ENCODE data around the gene IGSF5. TPM values are rescaled to one million over a fixed set of nuclear protein-coding genes. Genes with fewer than 3 reads are reported as not detected.

The IGSF5 gene
- total and polyA plus RNA-seq, 12 donors, result 1.2 to 6.2 (median 4.4) TPM

- TF ChIP-seq CTCF (IDR thresholded peaks at IDR 0.05), result no peak
- Histone ChIP-seq H3K27ac (no peak overlapping the region), H3K36me3 (no peaks in the 10 kb centered on the region), H3K4me1 (peaks cover 0 to 8% (median 0%) of the 10 kb centered on the region in 9 donors), H3K4me3 (no peak overlapping the region), H3K27me3 (no peaks in the 10 kb centered on the region), H3K9me3 (no peaks in the 10 kb centered on the region)
- DNase-seq, result no peak
- intact Hi-C loops (cut with DNase I), result no loop called here
- no peak for ATAC-seq
- 84 to 87% methylated on average over 1 of the region's 1 CpG for WGBS, 2 donors
These were observed 58.4 kb downstream of the IGSF5 start for GRCh38 chr21:39803393-39803792.

- no peak for TF ChIP-seq CTCF (IDR thresholded peaks at IDR 0.05)
These were observed 59.3 kb downstream of the IGSF5 start for GRCh38 chr21:39804240-39804639.

GRCh38 chr21:39805983-39806382 is 61.0 kb downstream of the IGSF5 start:
- H3K4me1 ChIP-seq, result peaks cover 0 to 7% (median 0%) of the 10 kb centered on the region in 9 donors
- intact Hi-C loops (cut with DNase I), result no loop called here
- no peak overlapping the region for H3K4me3 ChIP-seq
- H3K27me3 ChIP-seq, result no peaks in the 10 kb centered on the region
- no peak overlapping the region for H3K27ac ChIP-seq
- no peak for DNase-seq
- H3K9me3 ChIP-seq, result no peaks in the 10 kb centered on the region
- no peaks in the 10 kb centered on the region for H3K36me3 ChIP-seq
- no peak for TF ChIP-seq CTCF (IDR thresholded peaks at IDR 0.05)
- WGBS, 2 donors, result 91% methylated on average over 1 of the region's 1 CpG; no CpG with 5 or more reads in 1 of the 2 donors
- ATAC-seq, result no peak

More at GRCh38 chr21:39804240-39804639, 59.3 kb downstream of the IGSF5 start:
- H3K4me1 ChIP-seq, result peaks cover 0 to 7% (median 0%) of the 10 kb centered on the region in 9 donors
- no peak for DNase-seq
- H3K36me3 ChIP-seq, result no peaks in the 10 kb centered on the region
- peak in 5 of 8 donors; percentile 41 to 70 (median 57) for ATAC-seq
- WGBS, 2 donors, result 62 to 71% methylated on average over 3 of the region's 3 CpGs
- no peak overlapping the region for H3K27ac ChIP-seq
- H3K4me3 ChIP-seq, result no peak overlapping the region
- H3K27me3 ChIP-seq, result no peaks in the 10 kb centered on the region
- no peaks in the 10 kb centered on the region for H3K9me3 ChIP-seq
- intact Hi-C loops (cut with DNase I), result no loop called here

GRCh38 chr21:39807738-39808137 is 62.8 kb downstream of the IGSF5 start:
- Histone ChIP-seq H3K9me3 (no peaks in the 10 kb centered on the region), H3K27ac (no peak overlapping the region), H3K4me1 (peaks cover 0 to 7% (median 0%) of the 10 kb centered on the region in 9 donors), H3K4me3 (no peak overlapping the region), H3K27me3 (no peaks in the 10 kb centered on the region), H3K36me3 (no peaks in the 10 kb centered on the region)
- intact Hi-C loops (cut with DNase I), result no loop called here
- WGBS, 2 donors, result 59 to 61% methylated on average over 3 of the region's 3 CpGs
- ATAC-seq (no peak), DNase-seq (no peak)
- TF ChIP-seq CTCF (IDR thresholded peaks at IDR 0.05), result no peak
